HEK293 (cell line): Measurements from ENCODE around the gene MPV17.
A peak's percentile ranks its signal among the peaks of the same experiment; 100 is the strongest.

Experiments used
- CTCF ChIA-PET: fragments of 350-600 bp; formaldehyde crosslinking; extraction: SDS; loops from one replicate; lab custom pipeline; 2021; ENCODE audit warnings: antibody characterized with exemption; lab: Yijun Ruan, JAX
- POLR2A ChIA-PET: fragments of 300-600 bp; formaldehyde crosslinking; extraction: SDS; loops from one replicate; lab custom pipeline; 2020; ENCODE audit warnings: antibody characterized with exemption, inconsistent platforms; lab: Yijun Ruan, JAX
- H3K27ac ChIP-seq: fragments of 200-500 bp; sonication (Bioruptor generic); 2 replicates; pipeline ENCODE4 v1.5.1; 2014; ENCODE audit warnings: low read depth, low read length, control low read depth, inconsistent platforms; ENCODE audit errors: extremely low read depth
- H3K36me3 ChIP-seq, 2 experiments: fragments of 200-500 bp in 1 of 2; sonication (Bioruptor generic) in 1 of 2; 1 replicate in 1 of 2; 2 replicates in 1 of 2; pipeline ENCODE4 v1.5.1; 2014 to 2017; ENCODE audit warnings: inconsistent platforms in 2 of 2, low read length in 2 of 2; ENCODE audit not compliant: control insufficient read depth in 2 of 2, insufficient read depth in 1 of 2
- H3K4me1 ChIP-seq: fragments of 200-500 bp; sonication (Bioruptor generic); 2 replicates; pipeline ENCODE4 v1.5.1; 2014; ENCODE audit warnings: mild to moderate bottlenecking, low read length, inconsistent platforms; ENCODE audit not compliant: control insufficient read depth, insufficient read depth
- H3K4me3 ChIP-seq: 2 replicates; pipeline ENCODE4 v1.5.1; 2011; ENCODE audit warnings: low read depth, mild to moderate bottlenecking, control low read depth, low read length, moderate library complexity
- H3K9me3 ChIP-seq: fragments of 200-500 bp; sonication (Bioruptor generic); 2 replicates; pipeline ENCODE4 v1.5.1; 2014; ENCODE audit warnings: low read depth, low read length, inconsistent platforms; ENCODE audit not compliant: control insufficient read depth, insufficient read depth
- SALL2 ChIP-seq: fragments of 450-650 bp; formaldehyde crosslinking; IDR thresholded peaks from 2 replicates; pipeline ENCODE4 v1.5.0; 2017; ENCODE audit warnings: missing biosample characterization, mild to moderate bottlenecking, missing genetic modification characterization, borderline replicate concordance
- ZNF155 ChIP-seq: fragments of 450-650 bp; formaldehyde crosslinking; IDR thresholded peaks from 2 replicates; pipeline ENCODE4 v1.5.1; 2016; ENCODE audit warnings: missing biosample characterization, missing genetic modification characterization
- ZNF157 ChIP-seq: fragments of 450-650 bp; formaldehyde crosslinking; IDR thresholded peaks from 2 replicates; pipeline ENCODE4 v1.5.1; 2016; ENCODE audit warnings: missing biosample characterization, missing genetic modification characterization
- ZNF16 ChIP-seq: fragments of 450-650 bp; formaldehyde crosslinking; IDR thresholded peaks from 2 replicates; pipeline ENCODE4 v1.5.1; 2016; ENCODE audit warnings: low read depth, missing biosample characterization, missing genetic modification characterization
- ZNF169 ChIP-seq: fragments of 450-650 bp; formaldehyde crosslinking; IDR thresholded peaks from 2 replicates; pipeline ENCODE4 v1.5.1; 2016; ENCODE audit warnings: missing biosample characterization, missing genetic modification characterization
- ZNF350 ChIP-seq: fragments of 450-650 bp; formaldehyde crosslinking; IDR thresholded peaks from 2 replicates; pipeline ENCODE4 v1.5.0; 2017; ENCODE audit warnings: missing biosample characterization, mild to moderate bottlenecking, missing genetic modification characterization
- ZNF530 ChIP-seq: fragments of 450-650 bp; formaldehyde crosslinking; IDR thresholded peaks from 2 replicates; pipeline ENCODE4 v1.5.1; 2016; ENCODE audit warnings: low read depth, missing biosample characterization, missing genetic modification characterization
- ZNF623 ChIP-seq: fragments of 450-650 bp; formaldehyde crosslinking; IDR thresholded peaks from 2 replicates; pipeline ENCODE4 v1.5.1; 2016; ENCODE audit warnings: missing biosample characterization, missing genetic modification characterization
- ZNF658 ChIP-seq: fragments of 450-650 bp; formaldehyde crosslinking; IDR thresholded peaks from 2 replicates; pipeline ENCODE4; 2016; ENCODE audit warnings: missing biosample characterization, missing genetic modification characterization
- ZNF664 ChIP-seq: fragments of 450-650 bp; formaldehyde crosslinking; IDR thresholded peaks from 2 replicates; pipeline ENCODE4 v1.5.1; 2016; ENCODE audit warnings: missing biosample characterization, missing genetic modification characterization
- ZNF701 ChIP-seq: fragments of 450-650 bp; formaldehyde crosslinking; IDR thresholded peaks from 2 replicates; pipeline ENCODE4 v1.5.1; 2016; ENCODE audit warnings: missing biosample characterization, missing genetic modification characterization
- ZXDB ChIP-seq: fragments of 450-650 bp; formaldehyde crosslinking; IDR thresholded peaks from 2 replicates; pipeline ENCODE4 v1.5.1; 2016; ENCODE audit warnings: missing biosample characterization, missing genetic modification characterization
- TF ChIP-seq, protein P1 (sequence below): fragments of 450-650 bp; IDR thresholded peaks from 2 replicates; pipeline ENCODE4 v1.5.1; 2018; ENCODE audit warnings: missing biosample characterization, mild to moderate bottlenecking, missing genetic modification characterization
- TF ChIP-seq, protein P2 (sequence below): fragments of 450-650 bp; formaldehyde crosslinking; IDR thresholded peaks from 2 replicates; pipeline ENCODE4 v1.5.1; 2016; ENCODE audit warnings: missing biosample characterization, missing genetic modification characterization, borderline replicate concordance
- TF ChIP-seq, protein P3 (sequence below): fragments of 450-650 bp; formaldehyde crosslinking; IDR thresholded peaks from 2 replicates; pipeline ENCODE4 v1.5.1; 2016; ENCODE audit warnings: missing biosample characterization, missing genetic modification characterization

MPV17 gene

DNA sequence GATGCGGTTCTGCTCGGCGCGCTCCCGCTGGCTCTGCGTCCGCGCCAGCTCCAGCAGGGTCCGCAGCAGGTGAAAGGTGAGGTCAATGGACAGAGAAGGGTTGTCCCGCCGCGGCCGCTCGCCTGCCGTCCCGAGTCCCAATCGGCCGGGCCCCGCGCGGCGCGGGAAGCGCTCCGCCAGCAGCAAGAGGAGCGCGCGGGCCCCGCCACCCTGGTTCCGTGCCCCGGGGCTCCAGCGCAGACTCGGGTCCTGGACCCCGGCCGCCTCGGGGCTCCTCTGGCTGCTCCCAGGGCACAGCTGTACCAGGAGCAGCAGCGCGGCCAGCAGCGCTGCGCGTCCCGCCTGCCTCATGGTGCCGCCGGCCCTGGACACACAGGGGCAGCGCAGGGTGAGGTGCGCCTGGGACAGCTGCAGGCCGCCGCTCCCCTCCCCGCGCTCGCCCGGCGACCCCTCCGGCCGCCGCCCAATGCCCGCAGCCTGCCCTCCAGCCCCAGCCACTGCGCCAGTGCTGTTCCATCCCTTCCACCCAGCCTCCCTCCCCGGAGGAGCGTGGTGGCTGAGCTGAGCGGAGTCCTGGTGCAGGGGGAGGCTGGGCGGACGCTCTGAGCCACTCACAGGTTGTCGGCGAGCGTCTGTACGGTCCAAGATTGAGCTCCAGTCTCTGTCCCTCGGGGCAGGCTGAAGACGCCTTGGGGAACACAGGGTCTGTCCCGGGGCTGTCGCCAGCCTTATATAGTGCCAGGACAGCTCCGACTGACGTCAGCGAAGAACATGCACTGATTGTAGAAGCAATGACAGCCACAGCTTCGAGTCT, 15.1 kb downstream of the MPV17 start:
- no peak overlapping the region for H3K4me3 ChIP-seq
- POLR2A ChIA-PET, result interaction anchor here (1.4 kb wide), 1 partner anchor 15 kb away, joined by 4 read pairs; the partner anchor contains the start of gene MPV17
- CTCF ChIA-PET, result interaction anchor here (0.8 kb wide), 1 partner anchor 13 kb away, joined by 4 read pairs; no protein-coding TSS in a partner anchor
- no peak for TF ChIP-seq ZNF664 (tag by site-specific recombination)
- TF ChIP-seq, protein P1, sequence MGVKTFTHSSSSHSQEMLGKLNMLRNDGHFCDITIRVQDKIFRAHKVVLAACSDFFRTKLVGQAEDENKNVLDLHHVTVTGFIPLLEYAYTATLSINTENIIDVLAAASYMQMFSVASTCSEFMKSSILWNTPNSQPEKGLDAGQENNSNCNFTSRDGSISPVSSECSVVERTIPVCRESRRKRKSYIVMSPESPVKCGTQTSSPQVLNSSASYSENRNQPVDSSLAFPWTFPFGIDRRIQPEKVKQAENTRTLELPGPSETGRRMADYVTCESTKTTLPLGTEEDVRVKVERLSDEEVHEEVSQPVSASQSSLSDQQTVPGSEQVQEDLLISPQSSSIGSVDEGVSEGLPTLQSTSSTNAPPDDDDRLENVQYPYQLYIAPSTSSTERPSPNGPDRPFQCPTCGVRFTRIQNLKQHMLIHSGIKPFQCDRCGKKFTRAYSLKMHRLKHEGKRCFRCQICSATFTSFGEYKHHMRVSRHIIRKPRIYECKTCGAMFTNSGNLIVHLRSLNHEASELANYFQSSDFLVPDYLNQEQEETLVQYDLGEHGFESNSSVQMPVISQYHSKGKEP (tag by site-specific recombination), result no peak
- TF ChIP-seq, protein P2, sequence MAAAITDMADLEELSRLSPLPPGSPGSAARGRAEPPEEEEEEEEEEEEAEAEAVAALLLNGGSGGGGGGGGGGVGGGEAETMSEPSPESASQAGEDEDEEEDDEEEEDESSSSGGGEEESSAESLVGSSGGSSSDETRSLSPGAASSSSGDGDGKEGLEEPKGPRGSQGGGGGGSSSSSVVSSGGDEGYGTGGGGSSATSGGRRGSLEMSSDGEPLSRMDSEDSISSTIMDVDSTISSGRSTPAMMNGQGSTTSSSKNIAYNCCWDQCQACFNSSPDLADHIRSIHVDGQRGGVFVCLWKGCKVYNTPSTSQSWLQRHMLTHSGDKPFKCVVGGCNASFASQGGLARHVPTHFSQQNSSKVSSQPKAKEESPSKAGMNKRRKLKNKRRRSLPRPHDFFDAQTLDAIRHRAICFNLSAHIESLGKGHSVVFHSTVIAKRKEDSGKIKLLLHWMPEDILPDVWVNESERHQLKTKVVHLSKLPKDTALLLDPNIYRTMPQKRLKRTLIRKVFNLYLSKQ, result no peak
- no peak for TF ChIP-seq ZNF701 (tag by site-specific recombination)
- no peak for TF ChIP-seq ZNF623 (tag by site-specific recombination)
- TF ChIP-seq ZNF530 (tag by site-specific recombination), result no peak
- H3K36me3 ChIP-seq, result peaks cover 0 to 29% of the 10 kb centered on the region in 2 experiments; a peak in 2 of 3 replicates
- no peak overlapping the region for H3K27ac ChIP-seq
- no peaks in the 10 kb centered on the region for H3K9me3 ChIP-seq
- H3K4me1 ChIP-seq, result no peaks in the 10 kb centered on the region

DNA sequence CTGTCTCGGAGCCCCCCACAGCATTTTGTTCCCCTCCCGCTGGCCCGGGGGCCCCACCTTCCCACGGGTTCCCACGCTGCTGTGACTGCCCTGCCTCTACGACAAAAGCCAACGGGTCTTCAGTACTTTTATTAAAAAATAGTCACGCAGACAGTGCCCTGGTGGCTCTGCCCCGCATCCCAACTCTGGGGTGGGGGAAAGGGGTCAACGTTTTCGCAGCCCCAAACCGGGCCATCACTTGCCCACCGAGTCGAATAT, 15.7 kb downstream of the MPV17 start:
- 0 out of 2 replicates have a peak, but pooled peaks have one; percentile 43 for TF ChIP-seq ZNF157
- no peak for TF ChIP-seq ZNF16
- Histone ChIP-seq H3K36me3 (peaks cover 0 to 27% of the 10 kb centered on the region in 2 experiments; a peak in 2 of 3 replicates), H3K9me3 (no peaks in the 10 kb centered on the region), H3K27ac (no peak overlapping the region), H3K4me3 (no peak overlapping the region), H3K4me1 (no peaks in the 10 kb centered on the region)
- ChIA-PET POLR2A (no interaction called here), CTCF (no interaction called here)

DNA sequence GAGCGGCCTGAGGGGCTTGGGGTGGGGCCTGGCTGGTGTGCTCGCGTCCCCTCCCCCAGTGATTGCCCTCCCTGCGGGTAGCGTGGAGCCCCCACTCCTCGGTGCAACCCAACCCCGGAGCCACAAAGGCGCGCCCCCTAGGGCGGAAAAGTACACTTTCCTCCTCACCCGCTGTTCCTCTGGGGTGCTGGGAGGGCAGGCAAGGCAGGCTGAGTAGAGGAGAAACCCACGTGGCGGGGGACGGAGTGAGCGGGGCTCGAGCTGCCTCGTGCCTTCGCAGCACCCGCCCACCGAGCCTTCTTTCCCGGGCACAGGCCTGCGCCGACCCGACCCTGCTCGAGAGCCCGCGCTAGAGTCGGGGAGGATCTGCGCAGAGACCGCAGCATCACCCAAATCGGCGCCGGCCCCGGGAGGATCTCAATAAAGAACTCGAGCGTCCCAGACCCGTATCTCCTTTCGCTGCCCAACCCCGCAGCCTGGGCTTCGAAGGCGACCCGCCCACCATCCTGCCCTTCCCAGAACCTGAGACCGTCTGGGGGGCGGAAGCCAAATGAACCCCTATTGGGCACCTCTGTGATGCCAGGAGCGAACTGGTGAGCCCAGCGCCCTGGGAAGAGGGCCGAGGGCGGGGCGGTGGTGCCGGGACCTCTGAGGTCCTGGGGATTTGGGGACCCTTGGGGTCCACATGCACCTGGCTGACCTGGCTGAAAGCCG, 16.2 kb downstream of the MPV17 start:
- CTCF ChIA-PET, result interaction anchor here (0.6 to 17.4 kb wide), 2 partner anchors 17 to 24 kb away, joined by 3 to 211 read pairs; partner anchors contain the start of gene TRIM54

DNA sequence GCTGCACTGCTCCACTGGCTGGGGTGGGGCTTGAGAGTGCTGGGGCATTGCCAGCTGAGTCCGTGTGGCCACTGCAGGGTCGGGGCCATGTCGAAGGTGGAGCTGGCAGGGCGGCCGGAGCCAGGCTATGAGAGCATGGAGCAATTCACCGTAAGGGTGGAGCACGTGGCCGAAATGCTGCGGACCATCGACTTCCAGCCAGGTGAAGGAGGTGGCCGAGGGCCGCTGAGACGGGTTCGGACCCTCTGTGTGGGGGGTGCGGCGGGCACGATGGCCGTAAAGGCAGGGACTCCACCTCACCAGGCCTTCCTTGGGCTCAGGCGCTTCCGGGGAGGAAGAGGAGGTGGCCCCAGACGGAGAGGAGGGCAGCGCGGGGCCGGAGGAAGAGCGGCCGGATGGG, 16.8 kb downstream of the MPV17 start:
- CTCF ChIA-PET, result interaction anchor here (0.6 to 17.4 kb wide), 4 partner anchors 17 to 210 kb away, joined by 3 to 211 read pairs (median 4); partner anchors contain the start of gene TRIM54
- POLR2A ChIA-PET, result no interaction called here
- H3K36me3 ChIP-seq, result peaks cover 0 to 16% of the 10 kb centered on the region in 2 experiments; a peak in 2 of 3 replicates
- no peak overlapping the region for H3K4me3 ChIP-seq
- H3K4me1 ChIP-seq, result no peaks in the 10 kb centered on the region
- H3K9me3 ChIP-seq, result no peaks in the 10 kb centered on the region
- no peak overlapping the region for H3K27ac ChIP-seq
- TF ChIP-seq ZXDB (tag by site-specific recombination) (no peak), SALL2 (tag by site-specific recombination) (no peak), ZNF350 (tag by site-specific recombination) (no peak), ZNF169 (no peak), ZNF155 (tag by site-specific recombination) (no peak)
- TF ChIP-seq, protein P3, sequence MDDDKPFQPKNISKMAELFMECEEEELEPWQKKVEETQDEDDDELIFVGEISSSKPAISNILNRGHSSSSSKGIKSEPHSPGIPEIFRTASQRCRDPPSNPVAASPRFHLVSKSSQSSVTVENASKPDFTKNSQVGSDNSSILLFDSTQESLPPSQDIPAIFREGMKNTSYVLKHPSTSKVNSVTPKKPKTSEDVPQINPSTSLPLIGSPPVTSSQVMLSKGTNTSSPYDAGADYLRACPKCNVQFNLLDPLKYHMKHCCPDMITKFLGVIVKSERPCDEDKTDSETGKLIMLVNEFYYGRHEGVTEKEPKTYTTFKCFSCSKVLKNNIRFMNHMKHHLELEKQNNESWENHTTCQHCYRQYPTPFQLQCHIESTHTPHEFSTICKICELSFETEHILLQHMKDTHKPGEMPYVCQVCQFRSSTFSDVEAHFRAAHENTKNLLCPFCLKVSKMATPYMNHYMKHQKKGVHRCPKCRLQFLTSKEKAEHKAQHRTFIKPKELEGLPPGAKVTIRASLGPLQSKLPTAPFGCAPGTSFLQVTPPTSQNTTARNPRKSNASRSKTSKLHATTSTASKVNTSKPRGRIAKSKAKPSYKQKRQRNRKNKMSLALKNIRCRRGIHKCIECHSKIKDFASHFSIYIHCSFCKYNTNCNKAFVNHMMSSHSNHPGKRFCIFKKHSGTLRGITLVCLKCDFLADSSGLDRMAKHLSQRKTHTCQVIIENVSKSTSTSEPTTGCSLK (tag by site-specific recombination), result no peak

More for the DNA sequence above, 16.2 kb downstream of the MPV17 start:
- Histone ChIP-seq H3K9me3 (no peaks in the 10 kb centered on the region), H3K36me3 (peaks cover 0 to 22% of the 10 kb centered on the region in 2 experiments; a peak in 2 of 3 replicates), H3K4me3 (no peak overlapping the region), H3K27ac (no peak overlapping the region), H3K4me1 (no peaks in the 10 kb centered on the region)
- no peak for TF ChIP-seq ZNF658 (tag by site-specific recombination)
- POLR2A ChIA-PET, result no interaction called here
